Kidney (tissue), 14 donors: ENCODE data around the gene UGDH. TPM values are rescaled to one million over a fixed set of nuclear protein-coding genes. Genes with fewer than 3 reads are reported as not detected.

ENCODE experiments used
- DNase-seq, 5 donors: peaks; one replicate each; pipeline ENCODE4 v3.0.0-alpha.2; 2013 to 2020
- FAIRE-seq: peaks from 2 replicates; lab custom pipeline; 2012; peaks lifted over from hg19 to GRCh38; lab: Jason Lieb, UNC
- H3K27ac ChIP-seq, 2 donors: one replicate each; pipeline ENCODE4 v1.7.0; 2013; ENCODE audit warnings: low read depth in 2 of 2, low read length in 2 of 2, inconsistent platforms in 1 of 2
- H3K27me3 ChIP-seq: one replicate; pipeline ENCODE4 v1.7.1; 2013; ENCODE audit warnings: low read length, inconsistent platforms; ENCODE audit not compliant: control insufficient read depth, insufficient read depth
- H3K36me3 ChIP-seq, 3 donors: one replicate each; pipeline versions ENCODE4 v1.7.0 to v1.7.1; 2013; ENCODE audit warnings: low read length in 3 of 3, control low read depth in 1 of 3, inconsistent platforms in 1 of 3; ENCODE audit not compliant: insufficient read depth in 3 of 3, control insufficient read depth in 2 of 3
- H3K4me1 ChIP-seq, 3 donors: one replicate each; pipeline versions ENCODE4 v1.7.0 to v1.7.1; 2013; ENCODE audit warnings: low read length in 3 of 3, inconsistent platforms in 1 of 3, low read depth in 1 of 3; ENCODE audit not compliant: control insufficient read depth in 2 of 3, insufficient read depth in 2 of 3
- H3K4me3 ChIP-seq, 3 donors: one replicate each; pipeline versions ENCODE4 v1.7.0 to v1.8.1; 2013; ENCODE audit warnings: low read length in 3 of 3, control low read depth in 1 of 3, inconsistent platforms in 1 of 3
- H3K9ac ChIP-seq, 3 donors: one replicate each; pipeline versions ENCODE4 v1.7.0 to v1.7.1; 2013; ENCODE audit warnings: low read length in 3 of 3, control low read depth in 1 of 3, inconsistent platforms in 1 of 3
- H3K9me3 ChIP-seq, 3 donors: one replicate each; pipeline versions ENCODE4 v1.7.0 to v1.7.1; 2013; ENCODE audit warnings: low read length in 3 of 3, control low read depth in 1 of 3, inconsistent platforms in 1 of 3; ENCODE audit not compliant: control insufficient read depth in 2 of 3, insufficient read depth in 1 of 3
- CTCF ChIP-seq: IDR thresholded peaks from 3 replicates; pipeline ENCODE4 v1.5.1; 2012; ENCODE audit warnings: mild to moderate bottlenecking, moderate library complexity, borderline replicate concordance; ENCODE audit not compliant: insufficient read depth; ENCODE audit errors: extremely low read depth
- intact Hi-C: fragments of 100-400 bp; cut with DNase I; formaldehyde crosslinking; loops from one replicate; pipeline ENCODE4 v1.11.1; 2022
- polyA plus RNA-seq: library from polyadenylated mRNA; stranded (reverse); fragments of 350-450 nt; fragmentation: Illumina TruSeq; extraction: RNeasy Lipid Tissue Mini Kit (QIAGEN cat#74804); gene quantifications from one replicate; pipeline ENCODE4 v1.2.3, GENCODE V29; 2014; ENCODE audit warnings: low read depth, low replicate concordance; ENCODE audit not compliant: insufficient read depth
- total RNA-seq: library from RNA; stranded (reverse); fragmentation: NEBNext Ultra II Directional; extraction: Animal tissue kit (Norgen Biotek cat#: 25700); gene quantifications from one replicate; pipeline ENCODE4 v1.2.1, GENCODE V29; 2021
- donor health status: control.
- donor health status: control.
- donor health status: control.
- donor health status: control.
- donor health status: control.
- donor health status: DM: yes; HTN: yes; CAD: no.
- donor health status: Normal renal cell carcinoma (clear cell type).

UGDH gene
- total and polyA plus RNA-seq, 2 donors from 2014 or later = 28.2 to 79.4 TPM

- Histone ChIP-seq H3K27ac (no peak overlapping the region), H3K27me3 (no peaks in the 10 kb centered on the region), H3K4me3 (no peak overlapping the region), H3K36me3 (peaks cover 17 to 46% (median 30%) of the 10 kb centered on the region in 3 donors), H3K9ac (no peak overlapping the region), H3K4me1 (peaks cover 11 to 21% (median 13%) of the 10 kb centered on the region in 3 donors), H3K9me3 (no peaks in the 10 kb centered on the region)
- FAIRE-seq (no peak), DNase-seq (no peak)
- intact Hi-C loops = no loop called here
- no peak for TF ChIP-seq CTCF
Observed at GRCh38 chr4:39455486-39455885, 71.8 kb downstream of the UGDH start.

DNA sequence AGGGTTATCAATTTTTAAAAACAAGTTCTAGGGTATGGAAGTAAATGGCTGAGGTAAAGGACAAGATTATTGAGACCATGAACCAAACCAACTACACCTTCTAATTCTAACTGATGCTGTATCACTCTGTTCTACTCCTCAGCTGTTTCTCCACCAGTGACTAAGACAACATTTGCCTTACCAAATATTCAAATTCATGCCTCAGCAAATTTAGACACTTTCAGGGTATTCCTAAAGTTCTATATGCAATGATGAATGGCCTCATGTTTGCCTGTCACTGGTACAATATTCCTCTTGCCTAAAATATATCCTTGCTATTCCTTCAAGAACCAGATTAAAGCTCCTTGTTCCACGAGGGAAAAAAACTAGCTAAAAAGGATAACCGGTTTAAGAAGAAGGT is 73.5 kb downstream of the UGDH start:
- no peak overlapping the region for H3K27ac ChIP-seq
- intact Hi-C loops = no loop called here
- FAIRE-seq (no peak), DNase-seq (no peak)
- peaks cover 11 to 21% (median 13%) of the 10 kb centered on the region in 3 donors for H3K4me1 ChIP-seq
- no peaks in the 10 kb centered on the region for H3K27me3 ChIP-seq
- H3K9ac ChIP-seq = no peak overlapping the region
- H3K36me3 ChIP-seq = peaks cover 17 to 46% (median 30%) of the 10 kb centered on the region in 3 donors
- H3K4me3 ChIP-seq = no peak overlapping the region
- no peaks in the 10 kb centered on the region for H3K9me3 ChIP-seq
- TF ChIP-seq CTCF = no peak

DNA sequence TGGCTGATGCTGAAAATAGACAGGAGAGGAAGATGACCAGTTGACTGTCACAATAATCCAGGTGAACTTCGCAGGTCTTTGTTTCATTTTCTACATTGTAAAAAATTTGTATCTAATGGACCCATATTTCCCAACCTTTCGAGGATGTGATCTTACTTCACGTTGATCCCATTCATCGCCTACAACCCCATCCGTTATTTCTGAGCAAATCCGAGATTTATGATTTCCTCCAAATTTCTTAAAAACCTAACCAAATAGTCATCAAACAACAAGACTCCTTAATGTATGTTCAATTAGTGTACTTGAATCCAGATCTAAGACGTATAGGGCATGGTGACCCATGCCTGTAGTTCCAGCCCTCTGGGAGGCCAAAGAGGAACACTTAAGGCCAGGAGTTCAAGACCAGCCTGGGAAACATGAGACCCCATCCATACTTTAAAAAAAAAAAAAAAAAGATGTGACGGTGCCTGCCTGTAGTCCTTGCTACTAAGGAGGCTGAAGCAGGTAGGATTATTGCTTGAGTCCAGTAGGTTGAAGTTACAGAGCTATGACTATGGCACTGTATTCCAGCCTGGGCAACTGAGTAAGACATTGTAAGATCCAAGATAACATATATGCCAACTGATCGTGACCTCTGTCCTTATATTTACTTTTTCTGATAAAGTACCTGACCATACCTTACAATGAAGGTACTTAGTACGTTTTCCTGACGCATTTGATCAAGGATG is 74.2 kb downstream of the UGDH start:
- no peaks in the 10 kb centered on the region for H3K27me3 ChIP-seq
- H3K4me3 ChIP-seq = no peak overlapping the region
- peaks cover 11 to 21% (median 13%) of the 10 kb centered on the region in 3 donors for H3K4me1 ChIP-seq
- no peak for TF ChIP-seq CTCF
- H3K36me3 ChIP-seq = peaks cover 17 to 46% (median 30%) of the 10 kb centered on the region in 3 donors
- intact Hi-C loops = no loop called here
- no peaks in the 10 kb centered on the region for H3K9me3 ChIP-seq
- no peak overlapping the region for H3K27ac ChIP-seq
- DNase-seq (no peak), FAIRE-seq (no peak)
- no peak overlapping the region for H3K9ac ChIP-seq
